Sigmoid colon (tissue), 7 donors: ENCODE data around the gene DHH. TPM values are rescaled to one million over a fixed set of nuclear protein-coding genes. Genes with fewer than 3 reads are reported as not detected.

Experiments used
- DNase-seq: peaks from one replicate; pipeline ENCODE4 v3.0.0-alpha.2; 2019
- H3K27ac ChIP-seq, 4 donors: fragments of 200-600 bp; sonication (generic); one replicate each; pipeline ENCODE4 v1.5.1; 2016 to 2019; ENCODE audit warnings: mild to moderate bottlenecking in 1 of 4
- H3K27me3 ChIP-seq, 3 donors: fragments of 200-600 bp; sonication (generic); one replicate each; pipeline ENCODE4 v1.5.1; 2019; ENCODE audit warnings: mild to moderate bottlenecking in 1 of 3
- H3K36me3 ChIP-seq, 4 donors: fragments of 200-600 bp; sonication (generic); one replicate each; pipeline ENCODE4 v1.5.1; 2016 to 2019
- H3K4me1 ChIP-seq, 4 donors: fragments of 200-600 bp; sonication (generic); one replicate each; pipeline ENCODE4 v1.5.1; 2017 to 2019
- H3K4me3 ChIP-seq, 4 donors: fragments of 200-600 bp; sonication (generic); one replicate each; pipeline ENCODE4 v1.5.1; 2017 to 2019; ENCODE audit warnings: mild to moderate bottlenecking in 2 of 4, moderate library complexity in 1 of 4
- H3K9me3 ChIP-seq, 4 donors: fragments of 200-600 bp in 3 of 4; sonication (generic) in 3 of 4; one replicate each; pipeline versions ENCODE4 v1.5.1 to v1.6.1; 2013 to 2019
- CTCF ChIP-seq, 4 experiments: fragments of 450-650 bp in 3 of 4; fragments of 200-600 bp in 1 of 4; IDR thresholded peaks; one replicate each; pipeline ENCODE4 v1.5.1; 2016 to 2019; ENCODE audit warnings: antibody characterized with exemption in 4 of 4, mild to moderate bottlenecking in 3 of 4, moderate library complexity in 2 of 4
- EP300 ChIP-seq, 4 donors: sonication (generic); formaldehyde crosslinking; IDR thresholded peaks; one replicate each; pipeline ENCODE4 v1.6.1; 2017; ENCODE audit warnings: antibody characterized with exemption in 4 of 4
- POLR2A ChIP-seq, 2 donors: fragments of 450-650 bp; IDR thresholded peaks; one replicate each; pipeline ENCODE4 v1.6.1; 2016; ENCODE audit warnings: antibody characterized with exemption in 2 of 2, mild to moderate bottlenecking in 2 of 2, moderate library complexity in 2 of 2
- POLR2AphosphoS5 ChIP-seq, 4 donors: sonication (generic); formaldehyde crosslinking; IDR thresholded peaks; one replicate each; pipeline ENCODE4 v1.6.1; 2017; ENCODE audit warnings: antibody characterized with exemption in 4 of 4
- WGBS, 2 donors: extraction: QIAGEN DNeasy Blood & Tissue Kit; methylation state at CpG; one replicate each; pipeline ENCODE4 v1.1.7; 2013; 5-methylcytosine and 5-hydroxymethylcytosine counted together
- intact Hi-C: fragments of 100-400 bp; cut with DNase I; formaldehyde crosslinking; loops from one replicate; pipeline ENCODE4 v1.15.1; 2023
- polyA plus RNA-seq, 3 donors: library from polyadenylated mRNA; stranded (reverse); fragments of 200-250 nt; gene quantifications; one replicate each; pipeline ENCODE4 v1.2.3, GENCODE V29; 2013
- total RNA-seq, 4 donors: library from RNA; depleted of rRNA; stranded (reverse); fragments of >200 nt; gene quantifications; one replicate each; pipeline ENCODE4 v1.1.0, GENCODE V29; 2016
- donor health status: healthy with polysubstance abuse.
- donor health status: Bipolar disorder and iron deficiency.
- donor health status: healthy.

Gene DHH
- total and polyA plus RNA-seq, 7 donors: 0.14 to 0.83 (median 0.63) TPM; not detected in 4

GRCh38 chr12:49098035-49098451 is 3.4 kb upstream of the DHH start:
- 69 to 70% methylated on average over 4 of the region's 4 CpGs for WGBS, 2 donors

GRCh38 chr12:49097381-49097780 is 2.8 kb upstream of the DHH start:
- peaks cover 28 to 66% (median 52%) of the 10 kb centered on the region in 4 donors for H3K36me3 ChIP-seq
- peaks cover 0 to 21% (median 18%) of the 10 kb centered on the region in 4 donors for H3K4me1 ChIP-seq
- DNase-seq: no peak
- 90 to 94% methylated on average over 3 of the region's 3 CpGs for WGBS, 2 donors
- intact Hi-C loops: no loop called here
- no peak overlapping the region for H3K4me3 ChIP-seq
- no peaks in the 10 kb centered on the region for H3K9me3 ChIP-seq
- H3K27me3 ChIP-seq: peaks cover 19 to 27% (median 22%) of the 10 kb centered on the region in 3 donors
- no peak overlapping the region for H3K27ac ChIP-seq
- TF ChIP-seq POLR2A (IDR thresholded peaks at IDR 0.05) (no peak), POLR2AphosphoS5 (IDR thresholded peaks at IDR 0.05) (no peak), EP300 (IDR thresholded peaks at IDR 0.05) (no peak), CTCF (IDR thresholded peaks at IDR 0.05) (no peak)

More at GRCh38 chr12:49098035-49098451, 3.4 kb upstream of the DHH start:
- peaks cover 34 to 72% (median 58%) of the 10 kb centered on the region in 4 donors for H3K36me3 ChIP-seq
- H3K9me3 ChIP-seq: no peaks in the 10 kb centered on the region
- no peak for DNase-seq
- H3K4me1 ChIP-seq: peaks cover 0 to 16% (median 14%) of the 10 kb centered on the region in 4 donors
- no peak for TF ChIP-seq POLR2AphosphoS5 (IDR thresholded peaks at IDR 0.05)
- no peak for TF ChIP-seq POLR2A (IDR thresholded peaks at IDR 0.05)
- peak; percentile 41 to 86 (median 72) for TF ChIP-seq CTCF (IDR thresholded peaks at IDR 0.05)
- TF ChIP-seq EP300 (IDR thresholded peaks at IDR 0.05): no peak
- intact Hi-C loops: no loop called here
- H3K27me3 ChIP-seq: peaks cover 13 to 20% (median 15%) of the 10 kb centered on the region in 3 donors
- H3K27ac ChIP-seq: no peak overlapping the region
- no peak overlapping the region for H3K4me3 ChIP-seq

- DNase-seq: no peak
Measured at GRCh38 chr12:49094975-49095365, 369 bp upstream of the DHH start.

GRCh38 chr12:49093792-49094159 is 825 bp downstream of the DHH start:
- Histone ChIP-seq H3K4me3 (peak overlapping the region in 3 of 4 donors; percentile 15 to 34 (median 29)), H3K4me1 (peaks cover 0 to 56% (median 47%) of the 10 kb centered on the region in 4 donors), H3K27ac (no peak overlapping the region), H3K9me3 (no peaks in the 10 kb centered on the region), H3K27me3 (peaks cover 52 to 63% (median 58%) of the 10 kb centered on the region in 3 donors), H3K36me3 (peaks cover 0 to 31% (median 17%) of the 10 kb centered on the region in 4 donors)
- 2 to 4% methylated on average over 9 of the region's 9 CpGs for WGBS, 2 donors
- TF ChIP-seq POLR2AphosphoS5 (IDR thresholded peaks at IDR 0.05) (no peak), CTCF (IDR thresholded peaks at IDR 0.05) (no peak), POLR2A (IDR thresholded peaks at IDR 0.05) (no peak), EP300 (IDR thresholded peaks at IDR 0.05) (no peak)
- intact Hi-C loops: no loop called here
- no peak for DNase-seq

More at GRCh38 chr12:49094975-49095365, 369 bp upstream of the DHH start:
- intact Hi-C loops: no loop called here
- TF ChIP-seq POLR2AphosphoS5 (IDR thresholded peaks at IDR 0.05): peak in 2 of 4 donors; percentile 4 to 40
- TF ChIP-seq EP300 (IDR thresholded peaks at IDR 0.05): no peak
- H3K4me1 ChIP-seq: peaks cover 0 to 44% (median 40%) of the 10 kb centered on the region in 4 donors
- peaks cover 3 to 42% (median 27%) of the 10 kb centered on the region in 4 donors for H3K36me3 ChIP-seq
- no peak overlapping the region for H3K4me3 ChIP-seq
- peaks cover 43 to 51% (median 46%) of the 10 kb centered on the region in 3 donors for H3K27me3 ChIP-seq
- 59 to 86% methylated on average over 2 of the region's 2 CpGs for WGBS, 2 donors
- H3K9me3 ChIP-seq: no peaks in the 10 kb centered on the region
- peak overlapping the region in 1 of 4 donors; percentile 2 for H3K27ac ChIP-seq

GRCh38 chr12:49092816-49093406 is 1.7 kb downstream of the DHH start:
- peak overlapping the region in 1 of 4 donors; percentile 30 for H3K27ac ChIP-seq
- 28 to 61% methylated on average over 4 of the region's 4 CpGs for WGBS, 2 donors
- H3K36me3 ChIP-seq: peaks cover 0 to 22% (median 10%) of the 10 kb centered on the region in 4 donors
- TF ChIP-seq CTCF (IDR thresholded peaks at IDR 0.05) (no peak), EP300 (IDR thresholded peaks at IDR 0.05) (no peak), POLR2A (IDR thresholded peaks at IDR 0.05) (no peak), POLR2AphosphoS5 (IDR thresholded peaks at IDR 0.05) (no peak)
- H3K9me3 ChIP-seq: no peaks in the 10 kb centered on the region
- intact Hi-C loops: no loop called here
- peaks cover 52 to 68% (median 61%) of the 10 kb centered on the region in 3 donors for H3K27me3 ChIP-seq
- H3K4me1 ChIP-seq: peaks cover 0 to 65% (median 53%) of the 10 kb centered on the region in 4 donors
- no peak for DNase-seq
- H3K4me3 ChIP-seq: no peak overlapping the region
